ENCODE measurements around the gene CREB5. TPM values are rescaled to one million over a fixed set of nuclear protein-coding genes. Genes with fewer than 3 reads are reported as not detected.

Gene CREB5
- total RNA-seq, 1 donor from 2014 or later, result 25.7 TPM

GRCh38 chr7:28748346-28748745 is 336.0 kb downstream of the CREB5 start:
- TF ChIP-seq, protein P1, sequence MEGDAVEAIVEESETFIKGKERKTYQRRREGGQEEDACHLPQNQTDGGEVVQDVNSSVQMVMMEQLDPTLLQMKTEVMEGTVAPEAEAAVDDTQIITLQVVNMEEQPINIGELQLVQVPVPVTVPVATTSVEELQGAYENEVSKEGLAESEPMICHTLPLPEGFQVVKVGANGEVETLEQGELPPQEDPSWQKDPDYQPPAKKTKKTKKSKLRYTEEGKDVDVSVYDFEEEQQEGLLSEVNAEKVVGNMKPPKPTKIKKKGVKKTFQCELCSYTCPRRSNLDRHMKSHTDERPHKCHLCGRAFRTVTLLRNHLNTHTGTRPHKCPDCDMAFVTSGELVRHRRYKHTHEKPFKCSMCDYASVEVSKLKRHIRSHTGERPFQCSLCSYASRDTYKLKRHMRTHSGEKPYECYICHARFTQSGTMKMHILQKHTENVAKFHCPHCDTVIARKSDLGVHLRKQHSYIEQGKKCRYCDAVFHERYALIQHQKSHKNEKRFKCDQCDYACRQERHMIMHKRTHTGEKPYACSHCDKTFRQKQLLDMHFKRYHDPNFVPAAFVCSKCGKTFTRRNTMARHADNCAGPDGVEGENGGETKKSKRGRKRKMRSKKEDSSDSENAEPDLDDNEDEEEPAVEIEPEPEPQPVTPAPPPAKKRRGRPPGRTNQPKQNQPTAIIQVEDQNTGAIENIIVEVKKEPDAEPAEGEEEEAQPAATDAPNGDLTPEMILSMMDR (conservative IDR thresholded peaks at IDR 0.05; ENCODE audit: low read depth, low read length), result no peak
- DNase-seq (ENCODE audit: low read depth), result no peak
- no peak overlapping the region for H3K4me3 ChIP-seq (ENCODE audit: low read depth, low read length)

DNA sequence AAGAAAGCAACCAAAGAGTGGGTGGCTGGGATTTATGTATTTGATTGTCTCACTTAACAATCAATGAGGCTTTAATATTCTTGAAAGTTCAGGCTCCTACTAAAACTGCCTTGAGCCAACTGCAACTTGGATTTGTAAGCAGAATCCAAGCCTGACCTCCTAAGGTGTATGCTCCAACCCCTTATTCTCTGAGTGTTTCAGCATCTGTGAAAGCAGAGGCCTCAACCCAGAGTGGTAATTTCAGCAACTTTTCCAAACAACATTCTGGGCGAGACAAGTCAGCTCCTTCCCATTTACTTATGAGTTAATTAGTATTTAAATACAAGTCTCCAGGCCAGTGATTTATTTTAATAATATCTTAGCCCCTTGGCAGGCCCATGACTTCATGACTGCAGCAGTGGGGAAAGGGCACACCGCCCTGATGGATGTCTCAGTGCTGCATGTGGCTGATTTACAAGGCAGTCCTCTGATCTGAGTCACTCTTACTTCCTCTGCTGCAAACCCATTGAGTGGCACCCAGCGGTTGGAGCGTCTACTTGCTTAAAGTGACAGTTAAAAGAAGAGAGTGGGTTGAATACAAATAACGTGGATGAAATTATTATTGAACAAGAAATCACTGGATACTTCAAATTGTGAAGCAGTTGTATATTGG is 336.7 kb downstream of the CREB5 start:
- no peak overlapping the region for H3K4me3 ChIP-seq (ENCODE audit: low read depth, low read length)
- TF ChIP-seq, protein P1 (conservative IDR thresholded peaks at IDR 0.05; ENCODE audit: low read depth, low read length), result no peak
- peak; percentile 33 for DNase-seq (ENCODE audit: low read depth)

- TF ChIP-seq, protein P1 (conservative IDR thresholded peaks at IDR 0.05; ENCODE audit: low read depth, low read length), result no peak
- H3K4me3 ChIP-seq (ENCODE audit: low read depth, low read length), result no peak overlapping the region
- DNase-seq (ENCODE audit: low read depth), result no peak
These were observed 337.3 kb downstream of the CREB5 start for GRCh38 chr7:28749638-28750037.

GRCh38 chr7:28750981-28751380 is 338.7 kb downstream of the CREB5 start:
- TF ChIP-seq, protein P1 (conservative IDR thresholded peaks at IDR 0.05; ENCODE audit: low read depth, low read length), result no peak

DNA sequence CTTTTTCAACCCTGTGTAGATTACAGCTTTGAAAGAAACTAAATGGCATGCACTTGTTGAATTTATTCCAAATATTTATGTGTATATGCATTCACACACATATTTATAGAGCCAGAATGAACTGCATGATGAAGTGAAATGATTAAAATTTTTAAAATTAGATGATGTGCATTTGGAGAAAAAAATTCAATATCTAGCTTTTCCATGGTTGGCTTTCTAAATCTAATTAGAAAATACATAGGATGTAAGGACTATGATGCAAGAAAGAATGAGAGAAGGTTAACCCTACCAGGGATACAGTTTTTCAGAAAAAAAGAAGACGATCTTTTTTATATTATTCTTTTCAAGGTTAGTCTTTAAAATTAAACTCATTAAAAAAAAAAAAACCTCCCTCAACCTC is 341.3 kb downstream of the CREB5 start:
- TF ChIP-seq, protein P1 (conservative IDR thresholded peaks at IDR 0.05; ENCODE audit: low read depth, low read length), result no peak
- H3K4me3 ChIP-seq (ENCODE audit: low read depth, low read length), result no peak overlapping the region
- no peak for DNase-seq (ENCODE audit: low read depth)

More at GRCh38 chr7:28750981-28751380, 338.7 kb downstream of the CREB5 start:
- H3K4me3 ChIP-seq (ENCODE audit: low read depth, low read length), result no peak overlapping the region
- no peak for DNase-seq (ENCODE audit: low read depth)

DNA sequence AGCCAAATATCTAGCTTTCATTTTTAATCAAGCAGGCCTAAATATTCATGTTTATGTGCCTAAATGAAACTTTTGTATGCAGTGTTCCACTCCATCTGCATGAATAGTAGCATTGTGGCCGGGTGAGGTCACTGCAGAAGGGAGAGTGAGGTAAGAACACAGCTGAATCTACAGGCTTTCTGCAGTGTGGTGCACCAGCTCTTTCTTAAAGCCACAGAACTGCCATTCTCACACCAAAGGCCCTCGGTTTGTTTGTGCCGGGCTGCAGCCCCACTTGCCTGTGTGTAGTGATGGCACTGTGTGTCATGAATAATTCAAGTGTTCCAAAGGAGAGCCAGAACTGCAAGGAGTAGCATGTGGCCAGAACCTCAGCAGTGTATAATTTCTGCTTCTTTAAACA is 341.7 kb downstream of the CREB5 start:
- no peak overlapping the region for H3K4me3 ChIP-seq (ENCODE audit: low read depth, low read length)
- TF ChIP-seq, protein P1 (conservative IDR thresholded peaks at IDR 0.05; ENCODE audit: low read depth, low read length), result peak; percentile 34
- DNase-seq (ENCODE audit: low read depth), result no peak

- no peak for DNase-seq (ENCODE audit: low read depth)
- TF ChIP-seq, protein P1 (conservative IDR thresholded peaks at IDR 0.05; ENCODE audit: low read depth, low read length), result no peak
- H3K4me3 ChIP-seq (ENCODE audit: low read depth, low read length), result no peak overlapping the region
These were observed 342.1 kb downstream of the CREB5 start for GRCh38 chr7:28754447-28754846.
